GF-D8 (cell line): ENCODE results near the gene HYAL2.

Experiments used
- DNase-seq: peaks from one replicate; lab custom pipeline; 2025; lab: John Stamatoyannopoulos, UW

The HYAL2 gene

DNA sequence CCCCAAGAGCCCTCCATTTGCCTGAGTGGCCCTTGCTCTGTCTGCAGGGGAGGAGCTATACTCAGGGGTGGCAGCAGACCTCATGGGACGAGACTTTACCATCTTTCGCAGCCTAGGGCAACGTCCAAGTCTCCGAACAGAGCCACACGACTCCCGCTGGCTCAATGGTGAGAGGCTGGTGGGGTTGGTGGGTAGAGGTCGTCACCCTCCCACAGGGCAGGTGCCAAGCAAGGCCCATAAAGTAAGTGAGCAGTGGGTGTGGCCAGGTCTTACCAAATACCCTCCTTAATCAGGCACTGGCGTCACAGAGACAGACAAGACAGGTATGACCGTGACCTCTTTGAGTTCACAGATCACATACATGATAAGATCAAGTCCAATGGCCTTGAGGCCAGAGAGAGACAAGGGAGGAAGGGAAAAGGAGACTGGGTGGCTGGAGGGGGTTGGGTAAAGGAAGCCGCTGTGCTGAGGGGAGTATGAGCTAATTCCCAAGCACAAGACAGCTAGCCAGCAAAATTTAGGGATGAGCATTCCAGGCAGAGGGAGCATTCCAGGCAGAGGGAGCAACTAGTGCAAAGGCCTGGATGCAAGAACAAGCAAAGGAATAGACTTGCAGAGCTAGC is 51.1 kb downstream of the HYAL2 start:
- no peak for DNase-seq

DNA sequence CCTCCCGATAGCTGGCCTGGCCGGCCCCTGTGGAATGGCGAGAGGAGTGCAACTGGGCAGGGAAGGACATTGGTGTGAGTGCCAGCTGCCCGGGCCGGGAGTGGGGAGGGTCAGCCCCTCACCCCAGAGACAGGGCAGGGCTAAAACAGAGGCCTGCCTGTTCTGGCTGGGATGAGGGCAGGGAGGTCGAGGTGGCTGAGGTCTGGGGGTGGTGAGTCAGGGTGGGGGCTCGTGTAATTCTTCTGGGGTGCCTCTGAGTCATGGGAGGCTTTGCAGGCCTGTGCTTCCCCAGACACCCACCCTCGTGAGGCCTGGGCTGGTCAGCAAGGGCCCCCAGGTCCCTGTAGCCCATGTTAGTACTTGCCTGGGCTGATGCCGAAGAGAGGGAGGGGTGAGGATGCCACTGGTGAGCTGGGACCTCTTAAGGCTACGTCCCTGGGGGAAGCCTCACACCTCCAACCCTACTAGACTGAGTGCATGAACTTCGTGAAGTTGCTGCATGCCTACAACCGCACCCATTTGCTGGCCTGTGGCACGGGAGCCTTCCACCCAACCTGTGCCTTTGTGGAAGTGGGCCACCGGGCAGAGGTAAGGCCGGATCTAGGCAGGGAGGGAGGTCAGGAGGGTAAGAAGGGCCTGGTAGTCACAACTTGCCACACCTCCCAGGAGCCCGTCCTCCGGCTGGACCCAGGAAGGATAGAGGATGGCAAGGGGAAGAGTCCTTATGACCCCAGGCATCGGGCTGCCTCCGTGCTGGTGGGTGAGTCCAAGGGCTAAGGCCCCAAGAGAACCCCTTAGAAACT is 51.9 kb downstream of the HYAL2 start:
- no peak for DNase-seq

DNA sequence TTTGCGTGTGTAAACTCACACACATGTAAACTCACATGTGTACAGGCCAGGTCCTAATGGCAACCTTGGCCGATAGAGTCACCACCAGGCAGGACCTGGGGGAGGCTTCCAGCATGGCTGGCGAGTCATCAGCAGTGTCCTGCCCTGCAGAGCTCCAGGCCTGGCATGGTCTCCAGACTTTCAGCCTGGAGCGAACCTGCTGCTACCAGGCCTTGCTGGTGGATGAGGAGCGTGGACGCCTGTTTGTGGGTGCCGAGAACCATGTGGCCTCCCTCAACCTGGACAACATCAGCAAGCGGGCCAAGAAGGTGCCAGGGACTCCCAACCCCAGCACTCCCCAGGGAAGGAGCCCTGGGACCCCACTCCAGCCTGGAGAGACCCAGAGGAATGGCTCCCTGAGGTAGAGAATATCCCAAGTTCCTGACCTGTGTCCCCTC is 52.5 kb downstream of the HYAL2 start:
- no peak for DNase-seq

DNA sequence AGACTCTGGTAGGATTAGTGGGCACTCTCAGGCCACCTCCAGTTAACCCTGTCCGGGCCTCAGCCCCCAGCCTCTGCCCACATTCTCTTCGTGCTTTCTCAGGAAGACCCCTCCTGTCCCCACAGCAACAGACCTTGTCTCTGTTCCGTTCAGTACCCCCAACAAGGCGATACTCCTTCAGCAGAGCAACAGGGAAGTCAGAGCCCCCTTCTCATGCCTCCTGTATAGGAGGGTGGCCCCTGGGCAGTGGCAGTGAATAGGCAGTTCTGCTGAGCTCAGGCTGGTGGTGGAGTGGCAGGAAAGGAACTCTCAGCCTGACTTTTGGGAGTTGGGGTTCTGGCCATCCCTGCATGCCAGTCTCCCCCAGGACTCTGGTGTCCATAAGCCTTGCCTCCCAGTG is 53.1 kb downstream of the HYAL2 start:
- DNase-seq, result no peak

DNA sequence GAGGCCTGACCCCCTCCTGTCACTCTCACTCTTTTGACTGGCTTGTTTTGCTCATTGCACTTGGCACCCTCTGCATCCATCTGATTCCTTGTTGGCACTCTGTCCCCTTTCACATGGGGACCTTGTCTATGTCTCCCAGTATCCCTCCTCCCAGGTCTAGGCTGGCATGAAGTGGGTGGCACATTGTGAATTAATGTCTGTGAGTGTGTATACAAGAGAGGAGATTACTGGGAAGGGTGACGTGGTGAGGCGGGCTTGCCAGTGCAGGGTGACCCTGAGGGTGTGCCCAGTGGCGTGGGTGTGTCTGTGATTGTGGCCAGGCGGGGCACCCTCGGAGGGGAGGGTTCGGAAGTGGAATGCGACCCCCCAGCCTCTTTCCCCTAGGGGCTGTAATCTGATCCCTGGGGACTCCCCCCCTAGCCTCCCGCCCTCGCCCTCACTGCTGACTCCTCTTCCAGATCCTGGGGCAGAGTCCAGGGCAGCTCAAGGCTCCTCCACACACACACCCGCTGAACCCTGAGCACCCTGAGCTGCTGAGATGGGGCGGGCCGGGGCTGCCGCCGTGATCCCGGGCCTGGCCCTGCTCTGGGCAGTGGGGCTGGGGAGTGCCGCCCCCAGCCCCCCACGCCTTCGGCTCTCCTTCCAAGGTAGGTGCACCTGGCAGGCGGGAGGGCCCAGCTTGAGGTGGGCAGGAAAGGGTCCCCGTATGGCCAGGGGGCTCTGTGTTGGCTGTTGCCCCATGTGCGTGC is 53.7 kb downstream of the HYAL2 start, which contains the start of gene SEMA3B:
Gene SEMA3B, plus strand, starts transcription at position 445 of the 749 bp plus-strand sequence. Its CDS starts 94 bp downstream, at position 539.
- no peak for DNase-seq

DNA sequence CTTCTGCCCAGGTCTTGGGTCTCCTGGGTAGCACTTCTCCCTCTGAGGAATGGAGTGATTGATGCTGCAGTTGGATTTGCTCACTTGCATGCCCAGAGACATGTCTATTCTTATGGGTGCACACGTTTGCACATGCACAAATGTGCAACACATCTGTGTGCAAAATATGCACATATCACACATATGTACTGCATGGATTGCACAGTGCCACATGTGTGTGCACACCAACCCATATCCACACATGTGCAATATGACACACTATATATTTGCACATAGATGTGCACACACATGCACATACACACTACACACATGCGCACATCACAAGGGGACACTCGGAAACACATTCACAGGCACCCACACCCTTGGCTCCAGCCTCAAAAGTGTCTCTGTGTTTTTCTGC is 54.3 kb downstream of the HYAL2 start:
- DNase-seq, result no peak
